Neural progenitor cell (in vitro differentiated cells): Measurements from ENCODE around the gene RNU6-8. TPM values are rescaled to one million over a fixed set of nuclear protein-coding genes. Genes with fewer than 3 reads are reported as not detected.

Experiments used
- DNase-seq: peaks from one replicate; pipeline ENCODE4 v3.0.0-alpha.2; 2016; ENCODE audit warnings: low spot score
- H2AFZ ChIP-seq: fragments of 200-600 bp; sonication (generic); replicated peaks from 2 replicates; pipeline ENCODE4 v1.6.1; 2016; ENCODE audit warnings: antibody characterized with exemption
- H3F3A ChIP-seq: fragments of 200-600 bp; sonication (generic); 2 replicates; pipeline ENCODE4 v1.6.1; 2016; ENCODE audit warnings: antibody characterized with exemption, low read depth
- H3K27ac ChIP-seq: fragments of 200-600 bp; sonication (generic); 2 replicates; pipeline ENCODE4 v1.5.1; 2016; ENCODE audit warnings: mild to moderate bottlenecking
- H3K27me3 ChIP-seq: fragments of 200-600 bp; sonication (generic); 2 replicates; pipeline ENCODE4 v1.6.1; 2016; ENCODE audit warnings: mild to moderate bottlenecking, moderate library complexity
- H3K36me3 ChIP-seq: fragments of 200-600 bp; sonication (generic); 2 replicates; pipeline ENCODE4 v1.5.1; 2016
- H3K4me1 ChIP-seq: fragments of 200-600 bp; sonication (generic); 2 replicates; pipeline ENCODE4 v1.6.1; 2016; ENCODE audit warnings: mixed run types
- H3K4me2 ChIP-seq: fragments of 200-600 bp; sonication (generic); 2 replicates; pipeline ENCODE4 v1.6.1; 2016
- H3K4me3 ChIP-seq: fragments of 200-600 bp; sonication (generic); 2 replicates; pipeline ENCODE4 v1.5.1; 2016
- H3K79me2 ChIP-seq: fragments of 200-600 bp; sonication (generic); 2 replicates; pipeline ENCODE4 v1.6.1; 2016; ENCODE audit warnings: low read depth
- H3K9ac ChIP-seq: fragments of 200-600 bp; sonication (generic); 2 replicates; pipeline ENCODE4 v1.6.1; 2016
- H3K9me3 ChIP-seq: fragments of 200-600 bp; sonication (generic); 2 replicates; pipeline ENCODE4 v1.5.1; 2016; ENCODE audit warnings: low read depth
- H4K20me1 ChIP-seq: fragments of 200-600 bp; sonication (generic); 2 replicates; pipeline ENCODE4 v1.6.1; 2016; ENCODE audit warnings: low read depth
- H3K27ac Mint-ChIP-seq: 3 replicates; pipeline ENCODE4 v1.8.0; 2021; ENCODE audit warnings: mixed read lengths
- H3K27me3 Mint-ChIP-seq: 2 replicates; pipeline ENCODE4 v1.8.0; 2022; ENCODE audit warnings: low read depth, mild to moderate bottlenecking, inconsistent platforms, moderate library complexity, mixed read lengths; ENCODE audit not compliant: insufficient read depth
- H3K36me3 Mint-ChIP-seq: 3 replicates; pipeline ENCODE4 v1.8.0; 2021; ENCODE audit warnings: mixed read lengths
- H3K4me1 Mint-ChIP-seq: 3 replicates; pipeline ENCODE4 v1.8.0; 2021; ENCODE audit warnings: mixed read lengths
- H3K4me3 Mint-ChIP-seq: 3 replicates; pipeline ENCODE4 v1.8.0; 2021; ENCODE audit warnings: mild to moderate bottlenecking, moderate library complexity, mixed read lengths
- H3K9me3 Mint-ChIP-seq: 3 replicates; pipeline ENCODE4 v1.8.0; 2020; ENCODE audit warnings: mixed read lengths
- CTCF ChIP-seq: fragments of 200-600 bp; sonication (generic); IDR thresholded peaks from 2 replicates; pipeline ENCODE4 v1.5.1; 2017; ENCODE audit warnings: antibody characterized with exemption, mild to moderate bottlenecking
- EZH2 ChIP-seq: fragments of 200-600 bp; sonication (generic); IDR thresholded peaks from 2 replicates; pipeline ENCODE4 v1.6.1; 2017; ENCODE audit warnings: antibody characterized with exemption, mild to moderate bottlenecking, moderate library complexity
- EZH2phosphoT487 ChIP-seq: fragments of 200-600 bp; sonication (generic); IDR thresholded peaks from 2 replicates; pipeline ENCODE4 v1.6.1; 2017; ENCODE audit warnings: antibody characterized with exemption
- total RNA-seq: library from RNA; depleted of rRNA; stranded (reverse); fragments of >200 nt; gene quantifications from 2 replicates; pipeline ENCODE4 v1.2.3, GENCODE V29; 2015; ENCODE audit warnings: low replicate concordance

Gene RNU6-8
- total RNA-seq, 1 donor from 2014 or later = not detected

GRCh38 chr14:32217301-32217700 lies 14.2 kb upstream of the RNU6-8 start:
- no peaks in the 10 kb centered on the region for H3K9me3 ChIP-seq
- H2AFZ ChIP-seq = no peak overlapping the region
- H3K36me3 ChIP-seq = no peaks in the 10 kb centered on the region
- H3F3A ChIP-seq = no peaks in the 10 kb centered on the region
- H3K27me3 Mint-ChIP-seq = peaks cover 5% of the 10 kb centered on the region
- no peaks in the 10 kb centered on the region for H3K79me2 ChIP-seq
- H3K27me3 ChIP-seq = no peaks in the 10 kb centered on the region
- no peaks in the 10 kb centered on the region for H4K20me1 ChIP-seq
- no peak overlapping the region for H3K9ac ChIP-seq
- H3K4me2 ChIP-seq = no peak overlapping the region
- H3K27ac Mint-ChIP-seq = no peak overlapping the region
- peaks cover 15% of the 10 kb centered on the region for H3K4me1 ChIP-seq
- no peaks in the 10 kb centered on the region for H3K36me3 Mint-ChIP-seq
- DNase-seq = no peak
- no peak overlapping the region for H3K4me3 Mint-ChIP-seq
- no peak overlapping the region for H3K27ac ChIP-seq
- peaks cover 2% of the 10 kb centered on the region for H3K4me1 Mint-ChIP-seq
- H3K4me3 ChIP-seq = no peak overlapping the region
- no peaks in the 10 kb centered on the region for H3K9me3 Mint-ChIP-seq
- TF ChIP-seq EZH2 (no peak), CTCF (no peak), EZH2phosphoT487 (no peak)

- Histone ChIP-seq H3K4me3 (no peak overlapping the region), H3F3A (no peaks in the 10 kb centered on the region), H3K36me3 (no peaks in the 10 kb centered on the region), H4K20me1 (no peaks in the 10 kb centered on the region), H3K9ac (no peak overlapping the region), H3K4me1 (peaks cover 4% of the 10 kb centered on the region), H2AFZ (no peak overlapping the region), H3K79me2 (no peaks in the 10 kb centered on the region), H3K9me3 (no peaks in the 10 kb centered on the region), H3K27me3 (no peaks in the 10 kb centered on the region), H3K27ac (no peak overlapping the region), H3K4me2 (no peak overlapping the region)
- H3K9me3 Mint-ChIP-seq = no peaks in the 10 kb centered on the region
- H3K27ac Mint-ChIP-seq = no peak overlapping the region
- H3K36me3 Mint-ChIP-seq = no peaks in the 10 kb centered on the region
- no peak overlapping the region for H3K4me3 Mint-ChIP-seq
- H3K27me3 Mint-ChIP-seq = peaks cover 3% of the 10 kb centered on the region
- TF ChIP-seq EZH2 (no peak), CTCF (no peak), EZH2phosphoT487 (no peak)
- DNase-seq = no peak
- H3K4me1 Mint-ChIP-seq = no peaks in the 10 kb centered on the region
Observed at GRCh38 chr14:32212833-32213232, 9.8 kb upstream of the RNU6-8 start.

- H3F3A ChIP-seq = no peaks in the 10 kb centered on the region
Observed at GRCh38 chr14:32211068-32211404, 8.0 kb upstream of the RNU6-8 start.

More at GRCh38 chr14:32211068-32211404, 8.0 kb upstream of the RNU6-8 start:
- TF ChIP-seq CTCF = no peak
- TF ChIP-seq EZH2phosphoT487 = no peak
- TF ChIP-seq EZH2 = no peak
- Histone ChIP-seq H2AFZ (no peak overlapping the region), H3K4me1 (no peaks in the 10 kb centered on the region), H3K79me2 (no peaks in the 10 kb centered on the region), H3K27me3 (no peaks in the 10 kb centered on the region), H3K4me3 (no peak overlapping the region), H3K4me2 (no peak overlapping the region), H3K9ac (no peak overlapping the region), H3K9me3 (no peaks in the 10 kb centered on the region), H3K27ac (no peak overlapping the region), H3K36me3 (no peaks in the 10 kb centered on the region), H4K20me1 (no peaks in the 10 kb centered on the region)
- Mint-ChIP-seq H3K27me3 (peaks cover 3% of the 10 kb centered on the region), H3K9me3 (no peaks in the 10 kb centered on the region), H3K4me1 (no peaks in the 10 kb centered on the region), H3K27ac (no peak overlapping the region), H3K4me3 (no peak overlapping the region), H3K36me3 (no peaks in the 10 kb centered on the region)
- DNase-seq = no peak
